Activated CD8-positive, alpha-beta T cell treated with anti-CD3 and anti-CD28 coated beads for 36 hours (primary cell): ENCODE results near the gene PITPNB. TPM values are rescaled to one million over a fixed set of nuclear protein-coding genes. Genes with fewer than 3 reads are reported as not detected.

Experiments used
- ATAC-seq: fragments of 200-7000 bp; cut with Tn5 transposase; one replicate; pipeline ENCODE4 v1.10.0; 2021; ENCODE audit warnings: mild to moderate bottlenecking, moderate library complexity
- CTCF ChIA-PET: fragments of 350-600 bp; sonication (Branson Sonifier 250); formaldehyde crosslinking; loops from one replicate; lab custom pipeline; 2021; ENCODE audit warnings: antibody characterized with exemption; lab: Charles Lee
- POLR2A ChIA-PET: fragments of 350-600 bp; sonication (Branson Sonifier 250); formaldehyde crosslinking; loops from one replicate; lab custom pipeline; 2021; ENCODE audit warnings: antibody characterized with exemption; lab: Charles Lee
- DNase-seq: peaks from one replicate; pipeline ENCODE4 v3.0.0-alpha.2; 2020
- H3K27ac Mint-ChIP-seq: one replicate; pipeline ENCODE4 v1.8.0; 2021; ENCODE audit warnings: mild to moderate bottlenecking, mixed read lengths
- H3K27me3 Mint-ChIP-seq: one replicate; pipeline ENCODE4 v1.8.0; 2021; ENCODE audit warnings: mixed read lengths
- H3K36me3 Mint-ChIP-seq: one replicate; pipeline ENCODE4 v1.8.0; 2021; ENCODE audit warnings: low read depth, mixed read lengths
- H3K4me1 Mint-ChIP-seq: one replicate; pipeline ENCODE4 v1.8.0; 2021; ENCODE audit warnings: low read depth, mixed read lengths
- H3K4me3 Mint-ChIP-seq: one replicate; pipeline ENCODE4 v1.8.0; 2021; ENCODE audit warnings: mild to moderate bottlenecking, moderate library complexity, mixed read lengths
- H3K9me3 Mint-ChIP-seq: one replicate; pipeline ENCODE4 v1.8.0; 2021; ENCODE audit warnings: mixed read lengths
- intact Hi-C: fragments of 100-400 bp; cut with micrococcal nuclease; formaldehyde crosslinking; loops from one replicate; pipeline ENCODE4 v1.10.0; 2022
- total RNA-seq, 2 experiments: library from RNA; stranded (reverse); gene quantifications; one replicate each; pipeline ENCODE4 v1.2.3, GENCODE V29; 2021
- TF ChIP-seq, protein P1 (sequence below): fragments of 200-600 bp; IDR thresholded peaks from one replicate; pipeline ENCODE4 v1.8.0; 2022; ENCODE audit warnings: antibody characterized with exemption, mild to moderate bottlenecking

The PITPNB gene
- total RNA-seq, 2 experiments from 2014 or later: 87.7 to 89.1 TPM

DNA sequence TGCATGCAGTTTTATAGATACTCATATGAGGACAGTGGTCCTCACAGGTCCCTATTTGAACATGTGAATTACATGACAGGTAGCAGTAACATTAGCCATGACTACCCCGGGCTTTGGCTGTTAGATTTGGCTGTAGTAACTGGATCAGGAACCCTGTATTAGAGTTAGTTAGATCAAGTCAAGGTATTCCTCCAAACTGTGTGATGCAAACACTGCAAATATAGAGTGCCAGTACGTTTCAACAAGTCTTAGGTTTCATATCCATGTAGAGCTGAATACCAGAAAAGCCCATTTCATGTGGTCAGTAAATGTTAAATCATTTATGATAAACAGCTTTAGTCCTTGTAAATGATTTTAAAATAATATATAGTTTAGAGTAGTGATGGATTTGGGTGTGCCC is 29.5 kb upstream of the PITPNB start:
- Mint-ChIP-seq H3K9me3 (no peaks in the 10 kb centered on the region), H3K27me3 (no peaks in the 10 kb centered on the region), H3K4me3 (no peak overlapping the region), H3K27ac (no peak overlapping the region), H3K36me3 (no peaks in the 10 kb centered on the region), H3K4me1 (no peaks in the 10 kb centered on the region)
- TF ChIP-seq, protein P1, sequence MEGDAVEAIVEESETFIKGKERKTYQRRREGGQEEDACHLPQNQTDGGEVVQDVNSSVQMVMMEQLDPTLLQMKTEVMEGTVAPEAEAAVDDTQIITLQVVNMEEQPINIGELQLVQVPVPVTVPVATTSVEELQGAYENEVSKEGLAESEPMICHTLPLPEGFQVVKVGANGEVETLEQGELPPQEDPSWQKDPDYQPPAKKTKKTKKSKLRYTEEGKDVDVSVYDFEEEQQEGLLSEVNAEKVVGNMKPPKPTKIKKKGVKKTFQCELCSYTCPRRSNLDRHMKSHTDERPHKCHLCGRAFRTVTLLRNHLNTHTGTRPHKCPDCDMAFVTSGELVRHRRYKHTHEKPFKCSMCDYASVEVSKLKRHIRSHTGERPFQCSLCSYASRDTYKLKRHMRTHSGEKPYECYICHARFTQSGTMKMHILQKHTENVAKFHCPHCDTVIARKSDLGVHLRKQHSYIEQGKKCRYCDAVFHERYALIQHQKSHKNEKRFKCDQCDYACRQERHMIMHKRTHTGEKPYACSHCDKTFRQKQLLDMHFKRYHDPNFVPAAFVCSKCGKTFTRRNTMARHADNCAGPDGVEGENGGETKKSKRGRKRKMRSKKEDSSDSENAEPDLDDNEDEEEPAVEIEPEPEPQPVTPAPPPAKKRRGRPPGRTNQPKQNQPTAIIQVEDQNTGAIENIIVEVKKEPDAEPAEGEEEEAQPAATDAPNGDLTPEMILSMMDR: no peak
- CTCF ChIA-PET: interaction anchor here (1.1 to 1.4 kb wide), 2 partner anchors 11 to 61 kb away, joined by 3 to 4 read pairs; no protein-coding TSS in a partner anchor
- ATAC-seq (no peak), DNase-seq (no peak)
- intact Hi-C loops: no loop called here
- POLR2A ChIA-PET: no interaction called here

DNA sequence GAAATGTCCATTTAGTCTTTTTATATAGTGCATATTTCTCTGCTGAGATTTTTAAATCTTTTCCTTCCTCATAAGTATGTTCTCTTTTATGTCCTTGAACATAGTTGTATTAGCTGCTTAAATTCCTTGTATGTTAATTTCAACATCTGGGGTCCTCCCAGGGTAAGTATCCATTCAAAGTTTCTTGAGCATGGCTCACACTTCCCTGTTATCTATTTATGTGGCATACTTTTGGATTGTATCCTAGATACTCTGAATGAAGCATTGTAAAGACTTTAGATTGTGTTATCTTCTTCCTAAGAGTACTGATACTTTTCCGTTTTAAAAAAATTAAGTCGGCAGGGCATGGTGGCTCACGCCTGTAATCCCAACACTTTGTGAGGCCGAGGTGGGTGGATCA is 28.4 kb upstream of the PITPNB start:
- Mint-ChIP-seq H3K27ac (no peak overlapping the region), H3K9me3 (no peaks in the 10 kb centered on the region), H3K4me3 (no peak overlapping the region), H3K4me1 (no peaks in the 10 kb centered on the region), H3K36me3 (no peaks in the 10 kb centered on the region), H3K27me3 (no peaks in the 10 kb centered on the region)
- DNase-seq: no peak
- CTCF ChIA-PET: no interaction called here
- TF ChIP-seq, protein P1: no peak
- intact Hi-C loops: no loop called here
- ATAC-seq: no peak
- POLR2A ChIA-PET: no interaction called here

DNA sequence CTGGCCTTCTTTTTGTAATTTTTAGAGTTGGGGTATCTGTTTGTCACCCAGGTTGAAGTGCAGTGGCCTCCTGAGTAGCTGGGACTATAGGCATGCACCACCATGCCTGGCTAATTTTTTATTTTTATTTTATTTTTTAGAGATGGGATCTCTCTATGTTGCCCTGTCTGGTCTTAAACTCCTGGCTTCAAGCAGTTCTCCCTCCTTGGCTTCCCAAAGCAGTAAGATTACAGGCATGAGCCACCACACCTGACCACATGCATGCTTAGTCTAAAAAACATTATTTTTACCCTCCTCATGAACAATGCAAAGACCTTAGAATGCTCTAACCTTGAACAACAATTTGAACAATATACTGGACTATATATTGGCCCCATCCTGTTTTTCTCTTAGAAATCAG is 22.1 kb upstream of the PITPNB start:
- CTCF ChIA-PET: no interaction called here
- ATAC-seq: no peak
- H3K4me3 Mint-ChIP-seq: no peak overlapping the region
- no peak for DNase-seq
- no peaks in the 10 kb centered on the region for H3K27me3 Mint-ChIP-seq
- peaks cover 5% of the 10 kb centered on the region for H3K36me3 Mint-ChIP-seq
- TF ChIP-seq, protein P1: no peak
- H3K9me3 Mint-ChIP-seq: no peaks in the 10 kb centered on the region
- intact Hi-C loops: no loop called here
- no peak overlapping the region for H3K27ac Mint-ChIP-seq
- POLR2A ChIA-PET: no interaction called here
- no peaks in the 10 kb centered on the region for H3K4me1 Mint-ChIP-seq

DNA sequence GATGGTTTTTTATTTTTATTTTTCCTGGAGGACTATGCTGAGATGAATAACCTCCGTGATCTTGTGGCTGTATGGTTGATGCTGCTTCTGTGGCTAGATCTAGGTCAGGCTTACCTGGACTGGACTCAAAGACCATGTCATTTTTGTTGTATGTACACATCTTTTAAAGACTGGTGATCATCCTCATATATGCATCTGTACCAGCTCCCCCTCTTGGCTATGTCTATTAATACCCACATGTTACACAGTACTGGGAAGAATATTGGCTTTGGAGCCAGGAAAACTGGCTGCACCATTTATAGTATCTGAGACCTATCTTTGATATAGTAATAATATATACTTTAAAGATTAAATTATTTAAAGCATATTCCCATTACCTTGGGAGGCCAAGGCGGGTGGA is 18.4 kb upstream of the PITPNB start:
- intact Hi-C loops: no loop called here
- POLR2A ChIA-PET: interaction anchor here (0.9 kb wide), 1 partner anchor 18 kb away, joined by 3 read pairs; the partner anchor contains the start of gene PITPNB
- TF ChIP-seq, protein P1: no peak
- DNase-seq: no peak
- no peak for ATAC-seq
- no peaks in the 10 kb centered on the region for H3K4me1 Mint-ChIP-seq
- H3K27ac Mint-ChIP-seq: no peak overlapping the region
- H3K36me3 Mint-ChIP-seq: peaks cover 5% of the 10 kb centered on the region
- no peaks in the 10 kb centered on the region for H3K27me3 Mint-ChIP-seq
- no peaks in the 10 kb centered on the region for H3K9me3 Mint-ChIP-seq
- CTCF ChIA-PET: interaction anchor here (1.2 to 1.3 kb wide), 2 partner anchors 12 to 37 kb away, joined by 3 to 4 read pairs; no protein-coding TSS in a partner anchor
- H3K4me3 Mint-ChIP-seq: no peak overlapping the region

DNA sequence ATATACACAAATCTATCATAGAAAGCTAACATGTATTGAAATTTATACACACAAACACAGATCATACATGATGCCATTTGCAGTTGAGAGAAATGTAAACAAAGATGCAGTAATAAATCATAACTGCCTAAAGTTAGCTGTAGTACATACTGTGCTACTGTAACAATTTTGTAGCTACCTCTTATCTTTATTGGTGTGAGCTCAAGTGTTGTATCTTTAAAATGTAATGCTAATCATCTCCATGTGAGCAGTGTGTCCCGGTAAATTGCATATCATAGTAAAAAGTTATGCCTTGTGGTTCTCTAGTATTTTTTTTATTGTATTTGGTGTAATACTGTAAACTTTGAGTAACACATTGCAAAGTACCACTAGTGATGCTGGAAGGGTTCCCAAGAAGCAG is 16.8 kb upstream of the PITPNB start:
- intact Hi-C loops: no loop called here
- ChIA-PET POLR2A (no interaction called here), CTCF (interaction anchor here (1.1 to 1.7 kb wide), 3 partner anchors 32 to 49 kb away, joined by 3 to 8 read pairs (median 3); no protein-coding TSS in a partner anchor)
- H3K36me3 Mint-ChIP-seq: no peaks in the 10 kb centered on the region
- H3K27me3 Mint-ChIP-seq: no peaks in the 10 kb centered on the region
- DNase-seq (no peak), ATAC-seq (no peak)
- H3K4me3 Mint-ChIP-seq: no peak overlapping the region
- no peaks in the 10 kb centered on the region for H3K4me1 Mint-ChIP-seq
- H3K9me3 Mint-ChIP-seq: no peaks in the 10 kb centered on the region
- no peak overlapping the region for H3K27ac Mint-ChIP-seq
- TF ChIP-seq, protein P1: no peak
